Tibial nerve (tissue), 4 donors: ENCODE measurements around the gene SRI. TPM values are rescaled to one million over a fixed set of nuclear protein-coding genes. Genes with fewer than 3 reads are reported as not detected.

Experiments
- DNase-seq, 2 donors: peaks; one replicate each; pipeline ENCODE4 v3.0.0-alpha.2; 2019; ENCODE audit warnings: low spot score in 2 of 2
- H3K27ac ChIP-seq, 4 donors: fragments of 200-600 bp; sonication (generic) in 3 of 4; one replicate each; pipeline ENCODE4 v1.5.1; 2017 to 2019; ENCODE audit warnings: mild to moderate bottlenecking in 1 of 4
- H3K27me3 ChIP-seq, 2 donors: fragments of 200-600 bp; sonication (generic) in 1 of 2; one replicate each; pipeline versions ENCODE4 v1.5.1 to v1.6.0; 2017 to 2019
- H3K36me3 ChIP-seq, 3 donors: fragments of 200-600 bp; sonication (generic); one replicate each; pipeline ENCODE4 v1.5.1; 2018 to 2019
- H3K4me1 ChIP-seq, 4 donors: fragments of 200-600 bp; sonication (generic) in 3 of 4; one replicate each; pipeline ENCODE4 v1.5.1; 2017 to 2019
- H3K4me3 ChIP-seq, 4 donors: fragments of 200-600 bp; sonication (generic) in 3 of 4; one replicate each; pipeline ENCODE4 v1.5.1; 2017 to 2019; ENCODE audit warnings: mild to moderate bottlenecking in 1 of 4, moderate library complexity in 1 of 4
- H3K9me3 ChIP-seq, 4 donors: fragments of 200-600 bp; sonication (generic) in 3 of 4; one replicate each; pipeline ENCODE4 v1.5.1; 2017 to 2019
- EP300 ChIP-seq, 2 donors: sonication (generic); formaldehyde crosslinking; IDR thresholded peaks; one replicate each; pipeline ENCODE4 v1.6.1; 2017; ENCODE audit warnings: antibody characterized with exemption in 2 of 2, mild to moderate bottlenecking in 1 of 2
- POLR2A ChIP-seq, 2 donors: fragments of 450-650 bp; IDR thresholded peaks; one replicate each; pipeline ENCODE4 v1.6.1; 2017; ENCODE audit warnings: antibody characterized with exemption in 2 of 2, mild to moderate bottlenecking in 2 of 2, moderate library complexity in 2 of 2
- WGBS, 2 donors: methylation state at CpG; one replicate each; pipeline ENCODE4 v1.1.5; 2018; 5-methylcytosine and 5-hydroxymethylcytosine counted together
- total RNA-seq, 4 donors: library from RNA; depleted of rRNA; stranded (reverse); fragments of >200 nt; gene quantifications; one replicate each; pipeline ENCODE4 v1.1.0, GENCODE V29; 2016
- TF ChIP-seq, protein P1 (sequence below), 5 experiments: fragments of 200-600 bp in 3 of 5; fragments of 450-650 bp in 2 of 5; sonication (generic) in 3 of 5; IDR thresholded peaks; one replicate each; pipeline ENCODE4 v1.5.1; 2016 to 2019; ENCODE audit warnings: antibody characterized with exemption in 5 of 5, mild to moderate bottlenecking in 3 of 5, moderate library complexity in 2 of 5

The SRI gene
- total RNA-seq, 4 donors from 2014 or later: 49.8 to 83.7 (median 52.8) TPM

DNA sequence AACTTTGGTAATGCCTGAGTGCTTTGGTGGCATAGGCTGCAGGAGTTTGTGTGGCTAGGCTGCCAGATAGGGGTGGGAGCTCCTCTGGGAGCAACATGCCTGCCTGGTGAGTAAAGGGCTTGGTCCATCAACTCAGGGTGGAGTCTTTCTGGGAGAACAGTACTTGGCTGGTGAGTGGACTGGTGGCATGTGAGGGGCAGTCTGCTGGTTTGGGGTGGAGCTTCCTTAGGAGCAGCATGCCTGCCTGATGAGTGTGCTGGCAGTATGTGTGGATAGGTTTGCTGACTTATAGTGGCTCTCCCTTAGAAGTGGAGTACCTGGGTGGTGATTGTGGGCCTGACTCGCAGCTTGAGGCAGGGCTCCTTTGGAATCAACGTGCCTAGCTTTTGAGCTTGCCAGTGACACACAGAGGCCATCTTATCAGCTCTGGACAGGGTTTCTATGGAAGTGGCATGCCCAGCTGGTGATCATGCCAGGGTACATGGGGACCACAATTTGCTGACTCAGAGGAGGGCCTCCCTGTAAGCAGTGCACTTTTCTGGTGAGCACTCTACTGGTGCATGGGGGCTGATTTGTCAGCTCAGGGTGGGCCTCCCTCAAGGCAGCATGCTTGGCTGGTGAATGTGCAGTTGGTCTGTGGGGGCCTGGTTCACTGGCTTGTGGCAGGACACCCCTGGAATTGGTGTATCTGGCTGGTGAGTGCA lies 35.0 kb upstream of the SRI start:
- Histone ChIP-seq H3K27me3 (no peaks in the 10 kb centered on the region), H3K4me1 (no peaks in the 10 kb centered on the region), H3K27ac (no peak overlapping the region), H3K4me3 (no peak overlapping the region), H3K9me3 (peaks cover 0 to 36% (median 15%) of the 10 kb centered on the region in 4 donors), H3K36me3 (no peaks in the 10 kb centered on the region)
- TF ChIP-seq, protein P1, sequence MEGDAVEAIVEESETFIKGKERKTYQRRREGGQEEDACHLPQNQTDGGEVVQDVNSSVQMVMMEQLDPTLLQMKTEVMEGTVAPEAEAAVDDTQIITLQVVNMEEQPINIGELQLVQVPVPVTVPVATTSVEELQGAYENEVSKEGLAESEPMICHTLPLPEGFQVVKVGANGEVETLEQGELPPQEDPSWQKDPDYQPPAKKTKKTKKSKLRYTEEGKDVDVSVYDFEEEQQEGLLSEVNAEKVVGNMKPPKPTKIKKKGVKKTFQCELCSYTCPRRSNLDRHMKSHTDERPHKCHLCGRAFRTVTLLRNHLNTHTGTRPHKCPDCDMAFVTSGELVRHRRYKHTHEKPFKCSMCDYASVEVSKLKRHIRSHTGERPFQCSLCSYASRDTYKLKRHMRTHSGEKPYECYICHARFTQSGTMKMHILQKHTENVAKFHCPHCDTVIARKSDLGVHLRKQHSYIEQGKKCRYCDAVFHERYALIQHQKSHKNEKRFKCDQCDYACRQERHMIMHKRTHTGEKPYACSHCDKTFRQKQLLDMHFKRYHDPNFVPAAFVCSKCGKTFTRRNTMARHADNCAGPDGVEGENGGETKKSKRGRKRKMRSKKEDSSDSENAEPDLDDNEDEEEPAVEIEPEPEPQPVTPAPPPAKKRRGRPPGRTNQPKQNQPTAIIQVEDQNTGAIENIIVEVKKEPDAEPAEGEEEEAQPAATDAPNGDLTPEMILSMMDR (IDR thresholded peaks at IDR 0.05): no peak
- TF ChIP-seq EP300 (IDR thresholded peaks at IDR 0.05) (no peak), POLR2A (IDR thresholded peaks at IDR 0.05) (no peak)
- DNase-seq: no peak
- WGBS, 2 donors: 72 to 95% methylated on average over 2 of the region's 2 CpGs

DNA sequence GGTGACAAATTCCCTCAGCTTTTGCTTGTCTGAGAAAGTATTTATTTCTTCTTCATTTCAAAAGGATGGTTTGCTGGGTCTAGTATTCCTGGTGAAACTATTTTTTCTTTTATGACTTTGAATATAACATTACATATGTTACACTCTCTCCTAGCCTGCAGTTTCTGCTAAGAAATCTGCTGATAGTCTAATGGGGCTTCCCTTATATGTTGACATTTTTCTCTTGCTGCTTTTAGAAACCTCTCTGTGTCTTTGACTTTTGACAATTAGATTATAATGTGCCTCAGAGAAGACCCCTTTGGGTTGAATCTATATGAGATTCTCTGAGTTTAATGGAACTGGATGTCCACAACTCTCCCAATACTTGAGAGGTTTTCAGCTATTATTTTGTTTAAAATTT lies 33.8 kb upstream of the SRI start:
- Histone ChIP-seq H3K9me3 (peaks cover 0 to 36% (median 15%) of the 10 kb centered on the region in 4 donors), H3K27me3 (no peaks in the 10 kb centered on the region), H3K4me1 (no peaks in the 10 kb centered on the region), H3K4me3 (no peak overlapping the region), H3K36me3 (no peaks in the 10 kb centered on the region), H3K27ac (no peak overlapping the region)
- TF ChIP-seq, protein P1 (IDR thresholded peaks at IDR 0.05): no peak
- TF ChIP-seq EP300 (IDR thresholded peaks at IDR 0.05): no peak
- no peak for TF ChIP-seq POLR2A (IDR thresholded peaks at IDR 0.05)
- DNase-seq: no peak

DNA sequence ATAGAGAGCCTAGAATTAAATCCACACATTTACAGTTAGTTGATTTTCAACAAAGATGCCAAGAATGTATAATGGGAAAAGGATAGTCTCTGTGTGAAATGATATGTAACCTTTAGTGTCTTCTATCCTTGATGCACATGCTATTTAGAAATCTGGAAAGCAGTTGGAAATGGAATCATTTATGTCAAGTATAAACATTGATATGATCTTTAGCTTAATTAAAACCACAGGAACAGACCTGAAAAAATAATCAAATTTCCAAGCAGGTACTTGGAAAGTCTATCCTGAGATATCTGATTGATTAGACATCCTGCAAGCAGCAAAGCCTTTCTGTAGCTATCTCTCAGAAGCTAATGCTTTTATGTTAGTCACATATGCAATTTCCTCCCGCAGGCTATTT lies 24.4 kb upstream of the SRI start:
- no peak for TF ChIP-seq EP300 (IDR thresholded peaks at IDR 0.05)
- TF ChIP-seq, protein P1 (IDR thresholded peaks at IDR 0.05): no peak
- TF ChIP-seq POLR2A (IDR thresholded peaks at IDR 0.05): no peak
- Histone ChIP-seq H3K36me3 (no peaks in the 10 kb centered on the region), H3K27me3 (no peaks in the 10 kb centered on the region), H3K27ac (no peak overlapping the region), H3K4me1 (peaks cover 0 to 5% (median 2%) of the 10 kb centered on the region in 4 donors), H3K9me3 (no peaks in the 10 kb centered on the region), H3K4me3 (no peak overlapping the region)
- DNase-seq: no peak
- 97 to 98% methylated on average over 1 of the region's 1 CpG for WGBS, 2 donors

DNA sequence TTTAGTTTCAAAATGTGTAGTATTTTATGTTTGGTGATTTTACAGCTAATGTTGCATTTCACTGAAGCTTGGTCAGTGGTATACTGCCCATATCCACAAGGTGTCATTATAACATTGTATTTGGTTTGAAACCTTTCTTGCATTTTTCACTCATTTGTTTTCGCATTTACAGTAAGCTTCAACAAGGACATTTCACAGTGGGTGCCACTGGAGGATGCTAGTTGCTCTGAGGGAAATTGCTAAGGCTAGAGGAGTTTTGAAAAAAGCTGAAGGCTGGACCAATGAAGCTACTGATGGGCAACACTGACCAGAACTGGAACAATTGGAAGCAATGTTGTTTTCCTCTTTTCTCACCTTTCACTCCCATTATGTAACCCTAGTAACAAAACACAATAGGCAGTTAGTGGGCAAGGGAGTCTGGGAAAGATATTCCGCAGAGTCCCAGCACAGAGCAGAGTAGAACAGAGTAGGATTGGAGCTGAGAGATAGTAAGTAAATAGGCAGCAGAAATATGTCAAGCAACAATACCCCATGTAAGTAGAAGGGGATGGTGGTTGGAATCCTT lies 23.6 kb upstream of the SRI start:
- DNase-seq: peak in 1 of 2 donors; percentile 52
- WGBS, 2 donors: 25 to 27% methylated on average over 2 of the region's 2 CpGs
- no peak overlapping the region for H3K27ac ChIP-seq
- H3K9me3 ChIP-seq: no peaks in the 10 kb centered on the region
- no peaks in the 10 kb centered on the region for H3K36me3 ChIP-seq
- no peak for TF ChIP-seq POLR2A (IDR thresholded peaks at IDR 0.05)
- TF ChIP-seq EP300 (IDR thresholded peaks at IDR 0.05): peak in 1 of 2 donors; percentile 55
- TF ChIP-seq, protein P1 (IDR thresholded peaks at IDR 0.05): peak; percentile 48 to 87 (median 63)
- H3K27me3 ChIP-seq: no peaks in the 10 kb centered on the region
- H3K4me1 ChIP-seq: peaks cover 0 to 5% (median 2%) of the 10 kb centered on the region in 4 donors
- no peak overlapping the region for H3K4me3 ChIP-seq

DNA sequence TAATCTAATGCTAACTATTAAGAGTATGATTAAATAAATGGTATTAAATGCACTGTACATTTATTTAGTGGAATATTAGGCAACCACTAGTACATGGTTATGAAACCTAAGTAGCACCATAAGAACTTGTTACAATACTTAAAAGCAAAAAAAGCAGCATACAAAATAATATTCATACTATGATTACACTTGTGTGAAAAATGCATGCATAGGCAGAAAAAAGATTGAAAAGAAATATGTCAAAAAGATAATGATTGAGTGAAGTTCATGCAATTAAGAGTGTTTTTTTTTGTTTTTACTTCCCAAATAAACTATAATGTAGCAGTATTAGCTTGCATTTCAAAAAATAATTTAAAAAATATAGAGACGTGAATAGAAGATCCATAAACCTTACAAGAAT lies 20.0 kb upstream of the SRI start:
- TF ChIP-seq, protein P1 (IDR thresholded peaks at IDR 0.05): no peak
- TF ChIP-seq POLR2A (IDR thresholded peaks at IDR 0.05): no peak
- TF ChIP-seq EP300 (IDR thresholded peaks at IDR 0.05): no peak
- Histone ChIP-seq H3K27me3 (no peaks in the 10 kb centered on the region), H3K9me3 (no peaks in the 10 kb centered on the region), H3K4me1 (peaks cover 0 to 5% (median 2%) of the 10 kb centered on the region in 4 donors), H3K4me3 (no peak overlapping the region), H3K36me3 (no peaks in the 10 kb centered on the region), H3K27ac (no peak overlapping the region)
- DNase-seq: no peak
- WGBS, 2 donors: 90 to 95% methylated on average over 1 of the region's 1 CpG
